BLaER1 (cell line): Measurements from ENCODE around the gene CKMT2.
A peak's percentile ranks its signal among the peaks of the same experiment; 100 is the strongest.

Experiments used
- H3K27ac ChIP-seq: shearing (Covaris generic); formaldehyde crosslinking; 2 replicates; pipeline ENCODE4 v1.8.1; 2022
- H3K27me3 ChIP-seq: shearing (Covaris generic); formaldehyde crosslinking; 2 replicates; pipeline ENCODE4 v1.8.1; 2022
- H3K36me3 ChIP-seq: shearing (Covaris generic); formaldehyde crosslinking; 2 replicates; pipeline ENCODE4 v1.8.1; 2022
- H3K4me1 ChIP-seq: shearing (Covaris generic); formaldehyde crosslinking; 2 replicates; pipeline ENCODE4 v1.8.1; 2022
- H3K4me2 ChIP-seq: shearing (Covaris generic); formaldehyde crosslinking; 2 replicates; pipeline ENCODE4 v1.8.1; 2022
- H3K4me3 ChIP-seq: shearing (Covaris generic); formaldehyde crosslinking; 2 replicates; pipeline ENCODE4 v1.8.1; 2022
- H3K9ac ChIP-seq: shearing (Covaris generic); formaldehyde crosslinking; 2 replicates; pipeline ENCODE4 v1.8.1; 2022
- H3K9me3 ChIP-seq: shearing (Covaris generic); formaldehyde crosslinking; 2 replicates; pipeline ENCODE4 v1.8.1; 2022
- H4K20me1 ChIP-seq: shearing (Covaris generic); formaldehyde crosslinking; 2 replicates; pipeline ENCODE4 v1.8.1; 2022
- Cebpa-rat ChIP-seq: shearing (Covaris generic); IDR thresholded peaks from 2 replicates; pipeline ENCODE4 v1.8.1; 2022

The CKMT2 gene

DNA sequence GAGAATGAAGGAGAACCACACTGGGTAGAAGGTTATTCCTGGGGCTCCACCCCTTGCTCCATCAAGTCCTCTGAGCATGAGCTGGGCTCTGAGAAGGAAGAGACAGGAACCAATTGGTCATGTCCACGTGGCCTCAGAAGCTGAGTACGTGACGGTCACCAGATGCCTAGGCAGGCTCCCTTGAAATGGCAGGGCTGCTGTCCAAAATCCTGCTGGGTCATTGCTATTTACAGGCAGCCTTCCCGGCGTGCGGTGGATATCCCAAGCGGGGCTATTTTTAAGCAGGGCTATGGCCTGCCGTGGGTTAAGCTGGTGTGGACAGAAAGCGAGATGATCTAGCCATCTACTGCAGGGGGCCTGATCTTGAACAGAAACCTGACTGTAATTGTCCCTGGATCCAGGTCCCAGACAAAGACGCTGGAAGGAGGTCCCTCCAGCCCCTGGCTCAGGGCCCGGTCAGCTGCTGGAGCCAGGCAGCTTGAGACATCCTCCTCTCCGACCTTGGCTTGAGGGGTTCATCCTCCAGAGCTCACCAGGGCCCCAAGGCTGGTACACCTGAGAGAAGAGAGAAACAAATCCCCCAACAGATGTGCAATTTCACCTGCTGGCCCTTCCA is 550 bp upstream of the CKMT2 start:
- Histone ChIP-seq H3K9ac (no peak overlapping the region), H3K27ac (no peak overlapping the region), H4K20me1 (no peaks in the 10 kb centered on the region), H3K9me3 (no peaks in the 10 kb centered on the region), H3K4me3 (no peak overlapping the region), H3K36me3 (no peaks in the 10 kb centered on the region), H3K27me3 (no peaks in the 10 kb centered on the region), H3K4me2 (no peak overlapping the region), H3K4me1 (peaks cover 24% of the 10 kb centered on the region)
- no peak for TF ChIP-seq Cebpa-rat

DNA sequence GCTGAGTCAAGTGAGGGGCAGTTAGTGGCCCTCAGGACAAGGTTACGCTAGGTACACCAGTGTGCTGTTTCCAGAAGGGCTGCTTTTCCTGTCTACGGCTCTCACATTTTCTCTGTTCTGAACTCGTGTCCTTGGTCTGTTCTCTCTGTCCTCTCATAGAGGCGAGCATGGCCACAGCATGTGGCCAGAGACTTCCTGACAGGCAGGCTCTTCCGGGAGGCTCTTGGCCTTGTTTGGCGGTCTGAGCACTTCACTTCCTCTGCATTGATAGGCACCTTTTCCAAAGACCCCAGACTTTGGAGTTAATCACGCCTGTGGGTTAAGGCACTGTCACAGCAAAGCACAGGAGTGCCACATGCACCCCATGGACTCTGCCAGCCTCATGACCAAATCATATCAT is 1.2 kb downstream of the CKMT2 start:
- no peaks in the 10 kb centered on the region for H4K20me1 ChIP-seq
- no peak overlapping the region for H3K4me3 ChIP-seq
- H3K4me2 ChIP-seq, result peak overlapping the region; percentile 63
- no peaks in the 10 kb centered on the region for H3K27me3 ChIP-seq
- H3K9ac ChIP-seq, result no peak overlapping the region
- peak overlapping the region; percentile 62 for H3K27ac ChIP-seq
- H3K36me3 ChIP-seq, result no peaks in the 10 kb centered on the region
- peaks cover 24% of the 10 kb centered on the region for H3K4me1 ChIP-seq
- no peak for TF ChIP-seq Cebpa-rat
- no peaks in the 10 kb centered on the region for H3K9me3 ChIP-seq

DNA sequence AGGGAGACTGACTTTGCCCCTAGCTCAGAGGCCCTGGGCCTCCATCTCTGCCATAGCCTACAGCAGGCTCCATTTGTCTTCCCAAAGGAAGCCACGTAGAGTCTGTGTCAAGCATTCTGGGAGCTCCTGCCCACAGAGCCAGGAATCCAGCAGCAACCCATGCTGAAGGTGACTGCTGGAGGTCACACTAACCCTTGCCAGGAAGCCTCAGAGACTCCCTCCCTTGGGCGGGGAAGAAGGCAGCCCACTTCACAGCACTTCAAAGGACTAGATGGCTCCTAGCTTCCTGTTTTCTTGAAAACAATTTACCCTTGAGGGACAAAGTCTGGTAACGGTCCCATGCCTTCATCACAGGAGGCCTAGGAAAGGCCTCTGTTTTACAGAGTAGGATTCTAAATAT is 1.7 kb downstream of the CKMT2 start:
- Histone ChIP-seq H3K27ac (peak overlapping the region; percentile 62), H3K36me3 (no peaks in the 10 kb centered on the region), H3K9ac (no peak overlapping the region), H3K9me3 (no peaks in the 10 kb centered on the region), H3K4me1 (peaks cover 24% of the 10 kb centered on the region), H3K27me3 (no peaks in the 10 kb centered on the region), H3K4me2 (peak overlapping the region; percentile 63), H3K4me3 (no peak overlapping the region), H4K20me1 (no peaks in the 10 kb centered on the region)
- TF ChIP-seq Cebpa-rat, result no peak

DNA sequence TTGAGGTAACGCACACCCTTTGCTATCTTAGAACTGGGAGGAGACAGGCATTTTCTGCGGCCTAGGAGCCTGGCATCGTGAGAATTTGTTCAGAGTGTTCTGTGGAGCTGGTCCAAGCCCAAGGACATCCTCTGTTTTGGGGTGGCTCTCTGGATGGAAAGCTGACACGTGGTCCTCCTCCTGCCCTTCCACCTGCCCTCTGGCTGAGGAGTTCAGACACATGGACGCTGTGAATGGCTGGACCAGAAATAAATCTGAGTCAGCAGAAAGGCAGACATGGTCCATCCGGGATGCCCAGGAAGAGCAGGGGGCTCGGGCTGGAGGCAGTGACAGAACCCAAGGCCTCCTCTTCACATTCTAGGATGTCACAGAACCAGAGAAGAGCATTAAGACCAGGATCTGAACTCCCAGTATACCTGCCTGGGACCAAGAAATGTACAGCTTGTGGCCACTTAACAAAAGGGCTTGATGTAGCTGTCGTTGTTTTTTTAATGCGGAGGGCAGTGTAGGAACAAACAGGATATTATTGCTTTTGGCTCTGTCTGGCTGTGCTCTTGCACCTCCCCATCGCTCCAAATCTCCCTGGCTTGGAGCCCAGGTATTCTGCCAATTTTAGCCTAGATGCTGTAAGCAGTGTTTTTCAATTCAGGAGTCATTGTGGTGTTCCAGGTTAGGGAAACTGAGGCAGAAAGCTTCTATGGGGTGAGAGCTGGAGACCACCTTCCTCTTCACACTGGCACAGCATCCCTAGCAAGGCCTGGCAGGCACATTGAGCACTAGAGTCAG is 2.4 kb downstream of the CKMT2 start:
- H3K27ac ChIP-seq, result peak overlapping the region; percentile 62
- no peaks in the 10 kb centered on the region for H4K20me1 ChIP-seq
- H3K36me3 ChIP-seq, result no peaks in the 10 kb centered on the region
- H3K9ac ChIP-seq, result no peak overlapping the region
- H3K4me1 ChIP-seq, result peaks cover 23% of the 10 kb centered on the region
- H3K9me3 ChIP-seq, result no peaks in the 10 kb centered on the region
- H3K4me3 ChIP-seq, result no peak overlapping the region
- no peaks in the 10 kb centered on the region for H3K27me3 ChIP-seq
- no peak for TF ChIP-seq Cebpa-rat
- H3K4me2 ChIP-seq, result peak overlapping the region; percentile 63

DNA sequence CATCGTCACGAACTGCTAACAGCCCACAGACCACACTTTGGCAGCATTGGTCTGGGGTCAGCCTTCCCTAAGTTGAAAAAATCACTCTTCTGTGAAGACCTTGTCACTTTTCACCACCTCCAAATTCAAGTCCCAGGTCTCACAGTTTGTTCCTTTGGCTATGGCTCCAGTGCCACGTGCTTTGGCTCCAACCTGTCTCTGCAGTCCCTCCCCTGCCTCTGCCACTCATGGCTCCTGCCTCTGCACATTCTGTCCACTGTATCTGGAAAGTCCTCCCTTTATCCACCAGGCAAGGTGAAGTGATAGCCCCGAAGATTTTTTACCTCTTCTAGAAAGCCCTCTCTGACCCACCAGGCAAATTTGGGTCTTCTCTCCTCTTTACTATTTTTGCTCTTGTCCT is 5.3 kb downstream of the CKMT2 start:
- Histone ChIP-seq H3K27me3 (no peaks in the 10 kb centered on the region), H3K27ac (no peak overlapping the region), H3K9ac (no peak overlapping the region), H3K4me2 (no peak overlapping the region), H4K20me1 (no peaks in the 10 kb centered on the region), H3K4me1 (peaks cover 28% of the 10 kb centered on the region), H3K4me3 (no peak overlapping the region), H3K9me3 (no peaks in the 10 kb centered on the region), H3K36me3 (no peaks in the 10 kb centered on the region)
- TF ChIP-seq Cebpa-rat, result no peak

DNA sequence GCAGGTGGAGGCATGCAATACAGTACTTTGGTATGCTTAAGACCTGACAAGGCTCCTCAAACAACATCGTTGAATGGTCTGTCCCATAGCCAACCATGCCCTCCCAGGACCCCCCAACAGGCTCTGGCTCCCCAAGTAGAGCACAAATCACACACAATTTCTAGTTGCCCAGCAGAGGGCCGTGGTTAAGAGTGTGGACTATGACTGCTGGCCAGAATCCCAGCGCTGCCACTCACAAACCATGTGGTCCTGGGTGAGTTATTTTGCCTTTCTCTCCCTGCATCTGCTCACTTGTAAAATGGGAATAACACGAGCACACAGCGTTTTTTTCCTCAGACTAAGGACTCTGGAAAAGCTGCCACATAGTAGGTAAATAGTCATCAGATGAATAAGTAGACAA is 6.5 kb downstream of the CKMT2 start:
- no peak for TF ChIP-seq Cebpa-rat
- no peaks in the 10 kb centered on the region for H3K27me3 ChIP-seq
- no peak overlapping the region for H3K9ac ChIP-seq
- no peaks in the 10 kb centered on the region for H4K20me1 ChIP-seq
- H3K4me1 ChIP-seq, result peaks cover 22% of the 10 kb centered on the region
- H3K9me3 ChIP-seq, result no peaks in the 10 kb centered on the region
- H3K4me3 ChIP-seq, result no peak overlapping the region
- no peak overlapping the region for H3K27ac ChIP-seq
- no peaks in the 10 kb centered on the region for H3K36me3 ChIP-seq
- no peak overlapping the region for H3K4me2 ChIP-seq

DNA sequence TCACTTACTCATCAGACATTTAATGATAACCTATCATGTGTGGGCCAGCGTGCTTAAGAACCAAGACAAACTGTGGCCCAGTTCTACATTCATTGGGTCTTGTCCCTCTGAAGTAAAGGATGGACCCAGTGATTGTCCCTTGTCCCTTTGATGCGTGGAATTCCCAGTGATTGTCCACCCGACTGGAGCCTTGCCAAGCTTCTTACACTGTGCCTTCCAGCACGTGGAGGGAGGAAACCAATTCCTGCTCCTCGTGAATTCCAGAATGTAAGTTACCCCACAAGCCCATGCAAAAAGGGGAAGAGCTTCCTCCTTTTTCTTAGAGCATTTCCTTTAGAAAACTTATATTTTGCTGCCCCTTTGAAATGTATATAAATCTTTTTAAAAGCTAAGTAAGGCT is 7.9 kb downstream of the CKMT2 start:
- H3K27me3 ChIP-seq, result no peaks in the 10 kb centered on the region
- H3K9me3 ChIP-seq, result no peaks in the 10 kb centered on the region
- H3K4me1 ChIP-seq, result peaks cover 8% of the 10 kb centered on the region
- no peaks in the 10 kb centered on the region for H4K20me1 ChIP-seq
- H3K36me3 ChIP-seq, result 0 out of 2 replicates have a peak, but pooled peaks cover 3% of the 10 kb centered on the region
- no peak overlapping the region for H3K4me3 ChIP-seq
- H3K27ac ChIP-seq, result no peak overlapping the region
- H3K9ac ChIP-seq, result no peak overlapping the region
- TF ChIP-seq Cebpa-rat, result no peak
- H3K4me2 ChIP-seq, result no peak overlapping the region

DNA sequence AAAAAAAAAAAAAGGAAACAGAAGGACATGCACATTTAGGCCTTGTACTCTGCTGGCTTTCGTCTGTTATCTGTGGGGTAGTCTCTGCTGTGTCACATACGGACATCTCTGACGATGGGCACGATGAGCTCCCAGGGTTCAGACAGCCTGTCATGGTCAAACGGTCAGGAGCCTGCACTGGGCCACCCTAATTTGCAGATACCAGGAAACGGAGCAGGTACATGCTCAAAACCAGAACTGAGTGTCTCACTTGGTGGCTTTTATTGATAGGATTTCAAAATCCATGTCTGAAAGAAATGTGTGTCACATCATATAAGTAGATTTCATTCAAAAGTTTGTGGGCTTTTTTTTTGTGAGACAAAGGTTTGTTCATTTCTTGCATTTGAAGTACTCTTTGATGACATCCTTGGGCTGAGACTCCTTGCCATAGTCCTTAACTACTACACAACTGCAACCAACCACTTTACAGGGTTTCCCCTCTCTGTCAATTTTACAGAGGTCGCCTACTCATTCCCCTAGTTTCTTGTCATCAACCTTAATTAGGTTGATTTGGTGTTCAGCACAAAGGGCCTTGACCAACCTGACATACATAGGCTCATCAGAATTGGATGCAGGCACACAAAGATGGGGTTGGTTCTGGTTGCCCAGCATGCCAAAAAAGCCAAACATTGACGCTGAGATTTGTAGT is 9.0 kb downstream of the CKMT2 start:
- Histone ChIP-seq H3K27ac (no peak overlapping the region), H3K4me2 (no peak overlapping the region), H3K27me3 (no peaks in the 10 kb centered on the region), H3K36me3 (0 out of 2 replicates have a peak, but pooled peaks cover 3% of the 10 kb centered on the region), H3K9ac (no peak overlapping the region), H3K9me3 (no peaks in the 10 kb centered on the region), H3K4me3 (no peak overlapping the region), H4K20me1 (no peaks in the 10 kb centered on the region), H3K4me1 (peaks cover 7% of the 10 kb centered on the region; the same call in 1 of the 2 replicates)
- TF ChIP-seq Cebpa-rat, result no peak

DNA sequence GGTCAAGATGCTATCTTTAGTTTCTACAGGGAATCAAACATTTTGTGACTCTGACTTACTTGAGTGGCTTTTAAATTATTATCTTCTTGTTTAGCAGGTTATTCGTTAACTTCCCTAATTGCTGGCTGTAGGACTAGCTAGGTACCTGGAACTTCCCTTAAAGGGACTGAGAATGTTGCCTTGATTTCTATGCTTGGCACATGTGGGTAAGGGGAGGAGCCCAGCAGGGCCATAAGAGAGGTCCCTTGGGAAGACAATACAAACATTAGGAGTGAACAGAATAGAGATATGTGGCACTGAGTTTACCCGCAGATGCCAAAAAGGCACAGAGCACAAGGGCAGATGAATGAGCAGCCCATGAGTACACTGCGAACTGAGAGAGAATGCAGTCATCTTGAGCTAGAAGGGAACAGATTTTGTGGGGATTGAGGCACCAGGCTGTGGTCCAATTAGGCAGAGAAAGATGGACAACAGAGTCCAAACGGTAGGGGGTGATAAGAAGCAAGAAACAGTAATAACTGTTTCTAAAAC is 9.8 kb downstream of the CKMT2 start:
- no peaks in the 10 kb centered on the region for H4K20me1 ChIP-seq
- no peak overlapping the region for H3K4me3 ChIP-seq
- H3K36me3 ChIP-seq, result 0 out of 2 replicates have a peak, but pooled peaks cover 3% of the 10 kb centered on the region
- no peak overlapping the region for H3K27ac ChIP-seq
- no peaks in the 10 kb centered on the region for H3K9me3 ChIP-seq
- H3K4me1 ChIP-seq, result peaks cover 7% of the 10 kb centered on the region; the same call in 1 of the 2 replicates
- no peak overlapping the region for H3K4me2 ChIP-seq
- H3K27me3 ChIP-seq, result no peaks in the 10 kb centered on the region
- TF ChIP-seq Cebpa-rat, result no peak
- H3K9ac ChIP-seq, result no peak overlapping the region

DNA sequence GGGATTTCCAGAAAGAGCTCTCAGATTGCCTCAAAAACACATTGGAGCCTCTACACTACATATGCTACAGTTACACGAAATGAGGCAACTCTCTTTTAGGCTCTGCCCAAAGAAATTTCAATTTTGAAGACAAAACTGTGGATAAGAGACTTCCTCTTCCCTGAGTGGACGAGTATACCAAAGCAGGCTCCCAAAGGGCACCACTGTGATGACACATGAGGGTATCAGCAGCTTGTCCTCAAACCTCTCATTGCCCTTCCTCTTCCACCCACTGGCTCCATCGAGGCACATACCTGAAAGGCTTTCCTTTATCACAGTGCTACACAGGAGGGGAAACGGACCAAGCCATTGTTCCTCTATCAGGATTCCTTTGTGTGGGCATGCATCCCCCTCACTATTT is 11.3 kb downstream of the CKMT2 start:
- H4K20me1 ChIP-seq, result no peaks in the 10 kb centered on the region
- H3K9ac ChIP-seq, result no peak overlapping the region
- H3K4me3 ChIP-seq, result no peak overlapping the region
- 0 out of 2 replicates have a peak, but pooled peaks cover 3% of the 10 kb centered on the region for H3K36me3 ChIP-seq
- no peak for TF ChIP-seq Cebpa-rat
- H3K4me1 ChIP-seq, result peaks cover 7% of the 10 kb centered on the region; the same call in 1 of the 2 replicates
- H3K4me2 ChIP-seq, result no peak overlapping the region
- H3K27ac ChIP-seq, result no peak overlapping the region
- no peaks in the 10 kb centered on the region for H3K9me3 ChIP-seq
- H3K27me3 ChIP-seq, result no peaks in the 10 kb centered on the region
